Heart left ventricle (tissue), 13 donors: ENCODE measurements around the gene ZNF628.

Source experiments
- POLR2A ChIP-seq, 2 donors: fragments of 450-650 bp; IDR thresholded peaks; one replicate each; pipeline ENCODE4 v1.6.1; 2017; ENCODE audit warnings: antibody characterized with exemption in 2 of 2, mild to moderate bottlenecking in 2 of 2, moderate library complexity in 2 of 2
- TF ChIP-seq, protein P1 (sequence below), 12 donors: fragments of 200-600 bp; sonication (generic) in 4 of 12; IDR thresholded peaks; one replicate each; pipeline versions ENCODE4 v1.5.0 to v1.8.0; 2018 to 2022; ENCODE audit warnings: antibody characterized with exemption in 12 of 12, mild to moderate bottlenecking in 5 of 12
- donor health status: ischemic (EF 13 %, LVEDD 7.1; RV severe dilation, severe dysfunction).
- donor health status: DM: no; HTN: yes; CAD: no.
- donor health status: DM: no; HTN: no; CAD: no.
- donor health status: ischemic (EF 25% LVEDD 6.9; RV normal size, moderate dysfunction).
- donor health status: ischemic (EF 25% LVEDD 5.7; RV mildly dilated, moderate dysfunction).
- donor health status: ischemic (EF 35%, LVEDD 5.7; RV mildly dilated, moderate dysfunction).
- donor health status: nonischemic (EF 11% LVEDD 7.7; RV severe dilation, severe dysfunction).
- donor health status: DM: yes; HTN: yes; CAD: no.
- donor health status: PGD.
- donor health status: ischemic (EF 29% LVEDD 5.4; RV normal size, mild dysfunction).
- donor health status: nonischemic (EF 23%, LVEDD 6.1; RV moderate dilation, normal function).

DNA sequence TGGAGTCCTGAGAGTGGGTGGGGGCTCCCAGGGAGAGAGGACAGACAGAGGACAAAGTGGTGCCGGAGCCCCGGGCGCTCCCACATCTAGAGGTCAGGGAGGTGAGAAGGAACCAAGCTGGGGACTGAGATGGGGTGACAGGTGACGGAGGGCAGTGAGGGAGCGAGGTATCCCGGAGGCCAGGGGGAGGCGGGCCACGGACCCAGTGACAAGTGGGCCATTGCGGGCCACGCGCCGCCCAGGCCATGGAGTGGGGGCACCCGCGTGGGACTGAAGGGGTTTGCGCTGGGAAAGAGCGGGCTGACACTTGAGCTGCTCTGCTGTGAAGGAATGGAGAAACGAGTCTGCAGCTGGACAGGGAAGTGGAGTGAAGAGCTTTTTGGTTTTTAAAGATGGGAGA is 2.6 kb downstream of the ZNF628 start:
- TF ChIP-seq, protein P1, sequence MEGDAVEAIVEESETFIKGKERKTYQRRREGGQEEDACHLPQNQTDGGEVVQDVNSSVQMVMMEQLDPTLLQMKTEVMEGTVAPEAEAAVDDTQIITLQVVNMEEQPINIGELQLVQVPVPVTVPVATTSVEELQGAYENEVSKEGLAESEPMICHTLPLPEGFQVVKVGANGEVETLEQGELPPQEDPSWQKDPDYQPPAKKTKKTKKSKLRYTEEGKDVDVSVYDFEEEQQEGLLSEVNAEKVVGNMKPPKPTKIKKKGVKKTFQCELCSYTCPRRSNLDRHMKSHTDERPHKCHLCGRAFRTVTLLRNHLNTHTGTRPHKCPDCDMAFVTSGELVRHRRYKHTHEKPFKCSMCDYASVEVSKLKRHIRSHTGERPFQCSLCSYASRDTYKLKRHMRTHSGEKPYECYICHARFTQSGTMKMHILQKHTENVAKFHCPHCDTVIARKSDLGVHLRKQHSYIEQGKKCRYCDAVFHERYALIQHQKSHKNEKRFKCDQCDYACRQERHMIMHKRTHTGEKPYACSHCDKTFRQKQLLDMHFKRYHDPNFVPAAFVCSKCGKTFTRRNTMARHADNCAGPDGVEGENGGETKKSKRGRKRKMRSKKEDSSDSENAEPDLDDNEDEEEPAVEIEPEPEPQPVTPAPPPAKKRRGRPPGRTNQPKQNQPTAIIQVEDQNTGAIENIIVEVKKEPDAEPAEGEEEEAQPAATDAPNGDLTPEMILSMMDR (IDR thresholded peaks at IDR 0.05), result no peak
- no peak for TF ChIP-seq POLR2A (IDR thresholded peaks at IDR 0.05)
